ENCODE results near the gene ADISSP.

Gene ADISSP

DNA sequence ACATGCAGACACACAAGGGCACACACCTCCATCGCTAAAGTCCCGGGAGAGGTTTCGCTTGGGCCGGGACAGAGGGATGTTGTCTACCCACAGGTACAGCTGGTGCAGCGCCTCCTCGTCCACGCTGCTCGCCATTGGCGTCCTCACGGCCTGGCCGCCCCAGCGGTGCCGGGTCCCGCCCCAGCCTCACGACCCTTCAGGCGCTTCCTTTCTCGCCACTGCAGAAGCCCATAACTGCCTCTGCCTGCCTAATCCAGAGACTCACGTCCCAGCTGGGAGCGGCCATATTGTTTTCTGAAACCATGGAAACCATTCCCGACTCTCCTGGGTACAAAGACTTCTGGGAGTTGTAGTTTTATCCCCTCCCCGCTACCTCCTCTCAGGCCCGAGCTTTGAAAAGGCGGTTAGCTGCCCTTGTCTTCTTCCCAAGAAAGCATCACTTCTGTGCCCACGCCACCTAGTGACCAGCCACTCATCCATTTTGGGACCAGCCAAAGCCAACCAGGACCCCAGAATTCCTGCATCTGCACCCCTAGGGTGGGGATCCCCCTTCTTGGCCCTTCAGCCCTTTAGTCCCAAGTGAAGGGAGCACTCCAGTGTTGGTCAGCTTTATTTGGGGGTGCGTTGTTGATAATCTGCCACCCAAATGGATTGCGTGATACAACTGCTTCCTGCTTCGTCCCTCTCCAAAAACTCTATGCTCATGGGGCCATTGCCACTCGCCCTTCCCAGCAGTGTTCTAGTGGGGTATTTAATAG, 13.8 kb upstream of the ADISSP start, which contains the start of gene SPEF1:
SPEF1 (minus strand) TSS at position 296 of the 758 bp plus-strand sequence; CDS start at position 135, 161 bp downstream.
- peak; percentile 49 for DNase-seq (ENCODE audit: low spot score)

- no peak for DNase-seq (ENCODE audit: low spot score)
Observed at GRCh38 chr20:3778976-3779375, 11.4 kb upstream of the ADISSP start.

DNA sequence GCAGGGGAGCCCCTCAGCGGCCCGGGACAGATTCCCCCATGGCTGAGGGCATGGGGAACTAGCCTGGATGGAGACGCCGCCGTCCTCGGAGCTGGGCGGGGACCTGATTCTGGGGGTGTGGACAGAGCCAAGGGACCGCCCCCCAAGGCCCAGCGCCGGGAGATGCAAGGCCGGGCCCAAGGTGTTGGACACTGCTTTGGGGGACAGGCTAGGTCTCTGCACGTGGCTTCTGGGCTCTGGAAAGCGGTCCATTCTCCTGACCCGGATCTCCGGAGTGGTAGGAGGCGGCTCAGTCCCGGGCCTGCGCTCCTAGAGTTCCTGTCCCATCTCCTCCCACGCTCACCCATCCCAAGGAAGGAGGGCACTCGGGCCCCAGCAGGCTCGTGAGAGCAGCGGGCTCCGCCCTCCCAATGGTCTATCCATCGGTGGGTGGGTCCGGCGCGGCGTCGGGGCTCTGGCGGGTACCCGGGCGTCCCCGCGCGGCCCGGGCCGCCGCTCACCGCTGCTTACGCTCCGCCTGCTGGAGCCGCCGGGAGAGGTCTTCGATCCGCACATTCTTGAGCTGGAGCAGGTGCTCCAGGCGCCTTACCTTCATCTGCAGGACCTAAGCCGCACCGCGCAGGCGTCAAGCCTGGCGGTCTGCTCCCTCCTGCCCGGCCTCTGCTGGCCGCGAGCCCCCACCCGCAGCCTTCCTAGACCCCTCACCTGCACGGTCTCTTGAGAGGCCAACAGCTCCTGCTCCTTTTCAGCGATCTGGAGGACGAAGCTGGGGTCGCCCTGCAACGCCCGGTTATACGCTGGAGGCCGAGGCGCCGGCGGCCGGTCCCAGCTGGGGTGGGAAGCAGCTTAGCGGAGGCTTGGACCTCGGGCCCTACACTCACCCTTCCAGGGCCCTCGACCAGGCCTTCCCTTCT, 10.4 kb upstream of the ADISSP start:
- DNase-seq (ENCODE audit: low spot score), result peak; percentile 39

DNA sequence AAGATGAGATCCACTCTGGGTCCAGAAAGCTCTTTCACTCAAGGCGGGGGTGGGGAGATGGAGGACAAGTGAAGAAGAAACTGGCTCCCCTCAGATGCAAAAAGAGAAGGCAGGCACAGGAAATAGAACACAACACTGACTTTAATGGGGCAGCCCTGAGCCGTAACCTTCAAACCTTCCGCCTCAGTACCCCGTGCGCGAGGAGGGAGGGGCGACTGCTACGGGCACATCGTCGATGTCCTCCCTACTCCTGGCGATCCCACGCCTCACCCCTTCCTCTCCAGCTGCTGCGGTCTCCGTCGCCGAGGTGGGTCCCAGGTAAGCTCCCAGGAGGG, 9.8 kb upstream of the ADISSP start:
- no peak for DNase-seq (ENCODE audit: low spot score)

DNA sequence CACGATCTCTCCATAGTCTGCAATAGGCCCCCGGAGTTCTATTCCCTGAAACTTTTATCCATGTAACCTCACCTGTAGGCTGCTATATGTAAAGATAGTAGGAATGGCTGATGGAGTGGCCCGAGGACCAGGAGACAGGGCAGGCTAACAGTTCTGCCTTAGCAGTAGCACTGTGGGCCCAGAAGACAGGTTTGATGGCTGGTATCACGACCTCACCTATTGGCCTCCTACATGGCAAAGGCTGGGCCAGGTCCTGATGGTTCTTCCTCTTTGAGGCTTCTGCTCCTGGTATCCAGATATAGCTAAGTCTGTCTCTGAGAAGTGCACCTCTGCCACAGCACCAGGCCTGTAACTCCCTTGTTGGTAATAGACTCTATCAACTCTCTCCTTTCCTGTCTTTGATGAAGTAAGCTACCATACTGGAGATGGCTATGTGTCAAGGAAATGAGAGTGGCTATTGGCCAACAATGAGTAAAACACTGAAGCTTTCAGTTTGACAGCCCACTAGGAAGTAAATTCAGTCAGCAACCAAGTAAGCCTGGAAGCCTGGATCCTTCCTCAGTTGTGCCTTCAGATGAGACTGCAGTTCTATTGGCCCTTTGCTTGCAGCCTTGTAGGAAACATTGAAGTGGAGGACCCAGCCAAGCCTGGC, 8.0 kb upstream of the ADISSP start:
- DNase-seq (ENCODE audit: low spot score), result no peak

DNA sequence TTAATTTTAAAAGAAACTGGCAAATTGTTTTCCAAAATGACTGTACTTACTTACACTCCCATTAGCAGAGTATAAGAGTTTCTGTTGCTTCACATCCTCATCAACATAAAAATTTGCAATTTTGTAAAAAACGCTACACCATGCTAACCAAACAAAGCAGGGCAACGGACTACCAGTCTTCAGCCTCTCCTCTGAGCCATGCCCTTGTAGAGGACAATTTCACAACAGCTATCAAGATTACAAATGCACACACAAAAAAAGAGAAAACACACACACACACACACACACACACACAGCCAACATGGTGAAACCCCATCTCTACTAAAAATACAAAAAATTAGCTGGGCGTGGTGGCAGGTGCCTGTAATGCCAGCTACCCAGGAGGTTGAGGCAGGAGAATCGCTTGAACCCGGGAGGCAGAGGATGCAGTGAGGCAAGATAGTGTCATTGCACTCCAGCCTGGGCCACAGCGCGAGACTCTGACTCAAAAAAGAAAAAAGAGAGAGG, 4.1 kb upstream of the ADISSP start:
- DNase-seq (ENCODE audit: low spot score), result no peak

- DNase-seq (ENCODE audit: low spot score), result peak; percentile 79
Observed at GRCh38 chr20:3768342-3769130, 983 bp upstream of the ADISSP start.

GRCh38 chr20:3767110-3767426, 485 bp downstream of the ADISSP start:
- DNase-seq (ENCODE audit: low spot score), result no peak

DNA sequence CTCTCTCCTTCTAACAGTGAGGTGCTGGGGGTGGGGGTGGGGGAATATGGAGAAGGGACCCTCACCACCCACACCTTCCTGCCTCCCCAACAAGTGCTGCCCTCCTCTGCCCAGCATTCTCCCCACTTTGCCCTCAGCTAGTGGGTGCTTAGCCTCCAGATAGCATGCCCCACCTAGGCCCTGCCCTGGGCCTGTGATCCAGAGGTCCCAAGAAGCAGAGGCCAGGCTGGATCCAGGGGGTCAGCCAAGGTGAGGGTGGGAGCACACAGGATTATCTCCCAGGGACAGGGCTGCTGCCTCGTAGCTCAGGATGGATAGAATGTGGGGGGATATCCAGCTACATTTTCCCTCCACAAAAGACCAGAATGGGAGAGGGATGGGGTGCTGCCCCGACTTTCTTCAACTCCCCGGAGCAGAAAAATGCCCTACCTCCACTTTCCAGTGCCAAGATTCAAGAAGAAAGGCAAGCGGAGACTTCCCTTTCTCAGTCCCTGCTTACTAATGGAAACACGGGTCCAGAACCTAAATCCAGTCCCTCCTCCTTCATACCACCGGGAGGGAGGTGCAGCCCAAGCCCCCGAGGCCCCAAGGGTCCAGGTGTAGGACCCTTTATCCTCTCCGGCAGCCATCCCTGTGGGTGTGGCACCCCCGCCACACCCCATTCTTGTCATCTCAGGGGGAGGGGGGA, 987 bp downstream of the ADISSP start:
- DNase-seq (ENCODE audit: low spot score), result no peak

GRCh38 chr20:3765171-3765882, 2.2 kb downstream of the ADISSP start:
- no peak for DNase-seq (ENCODE audit: low spot score)

DNA sequence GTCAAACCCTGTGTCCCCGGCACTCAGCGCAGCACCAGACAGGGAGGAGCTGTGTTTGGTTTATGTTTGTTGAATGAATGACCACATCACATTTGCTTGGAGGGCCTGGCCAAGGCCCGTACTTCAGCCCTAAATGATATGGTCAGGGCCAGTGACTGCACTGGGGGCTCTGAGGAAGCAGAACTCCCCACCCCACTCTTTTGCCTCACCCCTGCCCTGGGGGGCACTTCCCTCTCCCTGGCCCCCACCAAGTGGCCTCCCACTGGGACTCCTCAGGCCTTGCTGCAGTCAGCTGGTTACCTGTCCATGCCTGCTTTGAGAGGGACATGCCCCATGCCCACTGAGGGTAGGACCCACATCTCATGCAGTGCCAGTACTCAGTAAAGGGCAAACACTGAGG, 2.9 kb downstream of the ADISSP start:
- DNase-seq (ENCODE audit: low spot score), result no peak

DNA sequence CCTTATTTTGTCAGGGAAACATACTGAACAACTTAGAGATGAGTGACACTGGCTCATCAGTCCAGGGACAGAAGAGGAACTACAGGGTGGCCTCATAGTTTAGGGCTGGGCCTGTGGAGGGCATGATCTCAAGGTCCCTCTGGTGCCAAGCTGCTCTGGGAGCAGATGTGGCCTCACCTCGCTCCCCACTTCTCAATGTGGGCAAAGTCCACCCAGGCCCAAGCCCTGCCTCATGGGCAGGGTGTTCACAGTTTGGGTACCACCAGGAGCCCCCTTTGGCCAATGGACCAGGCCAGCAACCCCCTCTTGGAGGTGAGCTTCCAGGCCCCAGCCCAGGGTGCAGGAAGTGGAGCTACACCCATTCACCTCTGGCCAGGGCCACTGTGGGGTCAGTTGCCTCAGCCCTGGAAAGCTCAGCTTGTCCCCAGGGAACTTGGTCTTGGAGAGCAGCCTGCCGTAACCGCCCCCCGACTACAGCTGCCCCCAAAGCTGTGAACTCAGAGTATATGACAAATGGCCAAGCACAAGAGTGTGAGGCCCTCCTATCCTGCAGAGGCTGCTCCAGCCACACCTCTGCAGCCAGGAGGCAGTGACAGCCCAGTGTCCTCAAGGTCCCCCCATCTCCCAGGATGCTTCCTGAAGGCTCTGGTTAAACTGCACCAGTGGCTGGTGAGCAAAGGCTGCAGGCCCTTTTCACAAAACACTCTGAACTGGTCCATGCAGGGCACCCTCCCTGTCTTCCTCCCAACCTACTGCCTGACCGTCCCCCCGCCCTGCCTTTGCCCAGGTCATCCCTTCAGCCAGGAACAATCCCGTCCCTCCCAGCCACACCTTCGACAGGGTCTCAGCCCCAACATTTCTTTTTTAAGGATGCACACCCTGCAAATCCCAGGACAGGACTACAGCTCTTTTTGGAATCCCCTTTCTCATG, 3.6 kb downstream of the ADISSP start:
- no peak for DNase-seq (ENCODE audit: low spot score)

DNA sequence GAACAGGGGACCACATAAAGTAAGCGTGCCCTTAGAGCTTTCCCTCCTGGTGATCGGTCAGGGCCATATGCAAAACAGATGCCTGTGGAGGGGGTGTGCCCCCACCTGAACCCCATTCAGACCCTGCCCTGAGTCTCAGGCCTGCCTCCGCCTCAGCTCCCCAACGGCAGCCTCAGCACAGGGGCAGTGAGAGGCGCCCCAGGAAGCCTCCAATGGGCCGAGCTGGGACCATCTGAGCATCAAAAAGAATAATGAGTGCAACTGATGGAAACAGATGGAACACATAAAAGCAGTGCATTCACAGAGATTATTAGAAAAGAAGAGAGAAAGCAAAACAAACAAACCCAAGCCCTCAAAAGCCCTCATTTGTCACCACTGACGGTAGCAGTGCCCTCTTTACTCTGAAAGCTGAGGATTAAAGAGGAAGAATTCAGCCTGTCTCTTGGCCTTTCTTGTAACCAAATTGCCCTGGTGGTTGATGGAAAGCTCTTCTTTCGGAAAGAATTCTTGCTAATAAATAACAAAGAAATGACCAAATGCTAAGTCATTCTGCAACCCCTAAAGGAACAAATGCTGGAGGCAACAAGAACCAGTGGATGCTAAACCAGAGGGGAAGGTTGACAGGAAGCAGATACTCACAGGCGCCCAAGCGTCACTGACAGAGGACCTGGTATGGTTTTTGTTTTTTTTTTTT, 6.8 kb downstream of the ADISSP start:
- no peak for DNase-seq (ENCODE audit: low spot score)

GRCh38 chr20:3759884-3760283, 7.7 kb downstream of the ADISSP start:
- no peak for DNase-seq (ENCODE audit: low spot score)

- no peak for DNase-seq (ENCODE audit: low spot score)
Observed at GRCh38 chr20:3759316-3759823, 8.2 kb downstream of the ADISSP start.

GRCh38 chr20:3758566-3758965, 9.0 kb downstream of the ADISSP start:
- DNase-seq (ENCODE audit: low spot score), result no peak

- no peak for DNase-seq (ENCODE audit: low spot score)
Observed at GRCh38 chr20:3757268-3757667, 10.3 kb downstream of the ADISSP start.

DNA sequence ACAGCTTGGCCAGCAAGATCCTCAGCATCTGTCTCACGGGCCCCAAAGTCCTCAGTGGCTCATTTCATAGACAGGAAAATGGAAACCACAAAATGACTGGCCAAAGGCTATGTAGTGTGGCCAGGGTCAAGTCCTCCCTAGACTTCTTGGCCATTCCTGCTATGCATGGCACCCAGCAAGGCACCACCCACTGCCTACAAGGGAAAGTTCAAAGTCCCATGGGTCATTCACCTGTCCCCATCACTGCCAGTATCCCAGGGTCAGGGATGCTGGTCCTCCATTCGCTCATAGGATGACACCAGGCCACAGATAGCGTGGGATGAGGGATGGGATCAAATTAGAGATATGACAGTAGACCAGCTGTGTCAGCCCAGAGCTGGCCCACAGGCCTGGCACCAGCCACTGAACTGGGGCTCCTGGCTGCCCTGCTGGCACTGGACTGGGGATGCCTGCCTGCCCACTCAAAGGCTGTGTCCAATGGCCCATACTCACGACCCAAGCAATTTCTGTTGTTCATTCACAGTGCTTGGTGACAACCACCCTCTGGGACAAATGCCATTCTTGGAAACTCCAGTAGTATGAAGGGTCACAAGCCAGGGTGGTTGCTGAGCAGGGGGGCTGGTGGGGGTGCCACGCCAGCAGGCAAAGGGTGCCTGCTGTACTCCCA, 11.6 kb downstream of the ADISSP start:
- no peak for DNase-seq (ENCODE audit: low spot score)
